Esophagus muscularis mucosa (tissue), 3 donors: ENCODE results near the gene ALG13.
"Not testable (repeated sequence)": the region's sequence is repeated elsewhere in the genome, so short reads cannot be mapped to it uniquely, and the experiment has no call there.

Experiments used
- CTCF ChIP-seq, 3 experiments: fragments of 200-600 bp in 2 of 3; fragments of 450-650 bp in 1 of 3; sonication (generic) in 2 of 3; IDR thresholded peaks; one replicate each; pipeline ENCODE4 v1.5.1; 2017 to 2019; ENCODE audit warnings: antibody characterized with exemption in 3 of 3, mild to moderate bottlenecking in 2 of 3, moderate library complexity in 1 of 3
- POLR2A ChIP-seq: fragments of 450-650 bp; IDR thresholded peaks from one replicate; pipeline ENCODE4 v1.6.1; 2017; ENCODE audit warnings: antibody characterized with exemption, moderate library complexity, mild to moderate bottlenecking, low read depth

- not testable (repeated sequence) for TF ChIP-seq CTCF (IDR thresholded peaks at IDR 0.05); POLR2A
These were observed 109.1 kb downstream of the ALG13 start for GRCh38 chrX:111790054-111790453.
